H1 (cell line): Measurements from ENCODE around the gene AAK1. TPM values are rescaled to one million over a fixed set of nuclear protein-coding genes. Genes with fewer than 3 reads are reported as not detected.

Experiments used
- polyA plus RNA-seq, 7 experiments: library from polyadenylated mRNA; depleted of rRNA in 3 of 7; stranded (reverse) in 5 of 7; unstranded in 2 of 7; fragments of >200 nt in 5 of 7; fragments of 200-250 nt in 2 of 7; gene quantifications; 1 replicate in 5 of 7; 2 replicates in 1 of 7; 4 replicates in 1 of 7; pipeline versions ENCODE4 v1.2.1 to v1.2.3, GENCODE V29; 2011 to 2013; ENCODE audit warnings: missing spikeins in 2 of 7, mixed read lengths in 2 of 7
- small RNA-seq: library from polyadenylated mRNA; stranded (forward); fragments of <200 nt; extraction: miRNeasy Mini kit (QIAGEN cat#:217004); gene quantifications from one replicate; pipeline ENCODE3, GENCODE V24; 2013; ENCODE audit not compliant: insufficient read depth
- total RNA-seq: library from RNA; stranded (reverse); fragmentation: NEBNext Ultra II Directional; extraction: Animal tissue kit (Norgen Biotek cat#: 25700); gene quantifications from 2 replicates; pipeline ENCODE4 v1.2.1, GENCODE V29; 2021

Gene AAK1
- total and polyA plus RNA-seq, 2 of the 8 experiments (the other 6 are each of a cell fraction or from before 2014, with no cell fraction given) = 10.0 to 40.5 TPM

Small RNA genes lying within 50 kb of the gene (small RNA-seq; reads per million reads assigned to genes)
- gene RN7SL604P (not detected), gene SNORA36C (not detected)

Other genes starting within 250 kb of the AAK1 start
- 43.4 and 45.5 TPM in 2 replicates for gene NFU1, start 206.3 kb downstream of the AAK1 start, total RNA-seq
- 12.9 and 18.4 TPM in 2 replicates for gene NFU1, start 206.3 kb downstream of the AAK1 start, polyA plus RNA-seq (2011; rRNA removed)
- gene ANXA4, start 98.4 kb upstream of the AAK1 start, total RNA-seq = 16.9 and 17.6 TPM in 2 replicates
- 8.9 and 9.4 TPM in 2 replicates for gene ANXA4, start 98.4 kb upstream of the AAK1 start, polyA plus RNA-seq (2011; rRNA removed)
- gene GMCL1, start 185.9 kb upstream of the AAK1 start, total RNA-seq = 21.9 and 26.1 TPM in 2 replicates
- gene GMCL1, start 185.9 kb upstream of the AAK1 start, polyA plus RNA-seq (2011; rRNA removed) = 6.3 and 6.5 TPM in 2 replicates